ENCODE data around the gene TSFM.
"Not testable (repeated sequence)": the region's sequence is repeated elsewhere in the genome, so short reads cannot be mapped to it uniquely, and the experiment has no call there.

- TF ChIP-seq POLR2A, CTCF (IDR thresholded peaks at IDR 0.05): not testable (repeated sequence)
These were observed 37.5 kb downstream of the TSFM start for GRCh38 chr12:57820119-57820518.
